Breast epithelium (tissue), 3 donors: ENCODE measurements around the gene BIRC5.

Source experiments
- CTCF ChIP-seq, 3 donors: fragments of 450-650 bp; IDR thresholded peaks; one replicate each; pipeline ENCODE4 v1.5.1; 2016 to 2017; ENCODE audit warnings: antibody characterized with exemption in 3 of 3, mild to moderate bottlenecking in 3 of 3, moderate library complexity in 3 of 3
- POLR2AphosphoS5 ChIP-seq, 3 donors: sonication (generic); formaldehyde crosslinking; IDR thresholded peaks; one replicate each; pipeline ENCODE4 v1.6.1; 2017; ENCODE audit warnings: antibody characterized with exemption in 3 of 3

DNA sequence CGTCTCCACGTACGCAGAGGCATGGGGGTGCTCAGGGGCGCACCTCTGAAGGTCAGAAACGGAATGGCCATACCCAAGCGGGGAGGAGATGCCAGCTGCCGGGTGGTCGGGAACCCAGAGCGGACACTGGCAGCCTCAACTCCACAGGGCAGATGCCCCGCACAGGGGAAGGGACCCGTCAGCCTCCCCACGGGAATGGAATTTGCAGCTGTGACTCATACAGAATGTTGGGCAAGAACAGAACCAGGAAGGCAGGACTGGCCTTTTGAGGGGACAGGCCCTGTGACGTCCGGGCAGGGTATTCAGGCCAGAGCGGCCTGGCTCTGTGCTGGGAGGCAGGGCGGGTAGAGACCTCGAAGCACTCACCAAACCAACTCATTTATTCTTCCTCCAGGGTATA lies 34.7 kb upstream of the BIRC5 start:
- no peak for TF ChIP-seq CTCF (IDR thresholded peaks at IDR 0.05)
- TF ChIP-seq POLR2AphosphoS5 (IDR thresholded peaks at IDR 0.05), result peak in 2 of 3 donors; percentile 47 to 50
